GM18868 (cell line): ENCODE results near the gene UBXN10.
A peak's percentile ranks its signal among the peaks of the same experiment; 100 is the strongest.

Experiments
- ATAC-seq: cut with Tn5 transposase; IDR thresholded peaks from one replicate; pipeline ENCODE4 v1.9.1; 2021; ENCODE audit warnings: mild to moderate bottlenecking, moderate library complexity; ENCODE audit not compliant: unreplicated experiment

UBXN10 gene

GRCh38 chr1:20151906-20152598 lies 33.8 kb upstream of the UBXN10 start:
- ATAC-seq = peak; percentile 58

GRCh38 chr1:20152599-20152930 lies 33.3 kb upstream of the UBXN10 start:
- ATAC-seq = no peak

DNA sequence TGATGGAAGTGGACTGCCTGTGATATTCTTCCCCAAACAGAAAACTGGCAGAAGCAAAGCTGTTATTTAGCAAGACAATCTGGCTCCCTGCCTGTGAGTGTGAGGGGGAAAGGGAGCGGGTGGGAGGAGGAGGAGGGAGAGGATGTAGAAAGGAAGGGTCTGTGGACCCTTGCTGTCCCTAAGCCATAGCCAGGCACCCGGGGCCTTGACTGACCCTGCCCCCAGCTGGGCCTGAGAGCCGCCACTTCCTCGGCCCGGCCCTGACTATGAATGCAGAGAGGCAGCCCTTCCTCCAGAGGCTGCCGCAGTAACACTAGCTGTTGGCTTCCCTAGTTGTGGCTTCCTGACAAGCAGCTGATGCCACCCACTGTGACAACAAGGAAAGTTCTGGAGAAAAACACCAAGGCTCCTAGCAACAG lies 32.9 kb upstream of the UBXN10 start:
- no peak for ATAC-seq

GRCh38 chr1:20154301-20154831 lies 31.5 kb upstream of the UBXN10 start:
- no peak for ATAC-seq

DNA sequence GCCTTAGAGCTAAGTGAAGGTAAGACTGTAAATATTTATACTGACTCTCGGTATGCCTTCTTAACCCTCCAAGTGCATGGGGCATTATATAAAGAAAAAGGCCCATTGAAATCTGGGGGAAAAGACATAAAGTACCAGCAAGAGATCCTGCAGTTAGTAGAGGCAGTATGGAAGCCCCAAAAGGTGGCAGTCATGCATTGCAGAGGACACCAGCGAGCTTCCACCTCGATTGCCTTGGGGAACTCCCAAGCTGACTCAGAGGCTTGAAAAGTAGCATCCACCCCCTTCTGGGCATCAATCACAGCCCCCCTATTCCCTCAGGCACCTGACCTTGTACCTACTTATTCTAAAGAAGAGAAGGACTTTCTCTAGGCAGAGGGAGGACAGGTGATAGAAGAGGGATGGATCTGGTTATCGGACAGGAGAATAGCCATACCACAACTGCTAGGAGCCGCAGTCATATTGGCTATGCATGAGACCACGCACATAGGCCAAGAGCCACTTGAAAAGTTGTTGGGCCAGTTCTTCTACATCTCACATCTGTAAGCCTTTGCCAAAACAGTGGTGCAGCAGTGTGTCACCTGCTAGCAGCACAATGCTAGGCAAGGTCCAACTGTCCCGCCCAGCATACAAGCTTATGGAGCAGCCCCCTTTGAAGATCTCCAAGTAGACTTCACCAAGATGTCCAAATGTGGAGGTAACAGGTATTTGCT lies 27.4 kb upstream of the UBXN10 start:
- ATAC-seq = no peak

DNA sequence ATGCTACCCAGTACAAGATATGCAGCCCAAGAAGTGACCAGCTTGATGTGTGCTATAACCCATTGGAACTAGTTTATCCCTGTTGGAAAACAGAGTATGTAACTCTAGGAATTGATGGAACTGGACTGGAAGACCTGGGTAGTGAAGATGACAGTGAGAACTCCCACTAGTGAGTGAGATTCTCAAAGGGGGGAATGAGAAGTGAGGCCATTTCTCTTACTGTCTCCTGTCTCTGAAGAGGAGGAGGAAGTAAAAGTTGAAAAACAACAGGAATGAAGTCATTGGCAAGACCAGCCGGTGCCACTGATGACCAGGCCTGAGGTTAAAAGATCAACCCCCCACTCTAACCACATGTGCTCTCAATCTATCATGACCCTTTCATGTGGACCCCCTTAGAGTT lies 25.9 kb upstream of the UBXN10 start:
- no peak for ATAC-seq

DNA sequence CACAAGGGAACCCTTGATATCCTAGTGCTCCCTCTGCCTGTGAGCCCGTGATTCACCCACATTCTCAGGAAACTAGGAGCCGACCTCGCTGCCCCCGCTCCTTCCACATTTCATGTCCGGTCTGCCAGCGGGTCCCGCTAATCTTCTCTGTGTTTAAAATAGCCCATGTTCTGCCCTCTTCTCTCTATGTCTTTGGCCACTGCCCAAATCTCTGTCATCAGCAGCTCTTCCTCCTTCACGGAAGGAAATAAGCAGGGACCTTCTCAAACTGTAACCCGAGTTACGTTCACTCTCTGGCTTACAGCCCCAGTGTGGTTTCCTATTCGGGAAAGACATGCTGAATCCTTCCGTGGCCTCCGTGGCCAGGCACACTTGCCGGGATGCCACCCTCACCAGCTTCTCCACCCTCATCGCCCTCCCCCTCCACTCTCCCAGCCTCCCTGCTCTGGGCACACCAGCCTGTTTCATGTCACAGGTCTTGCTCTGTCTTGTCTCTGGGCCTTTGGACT lies 21.1 kb upstream of the UBXN10 start:
- ATAC-seq = no peak

DNA sequence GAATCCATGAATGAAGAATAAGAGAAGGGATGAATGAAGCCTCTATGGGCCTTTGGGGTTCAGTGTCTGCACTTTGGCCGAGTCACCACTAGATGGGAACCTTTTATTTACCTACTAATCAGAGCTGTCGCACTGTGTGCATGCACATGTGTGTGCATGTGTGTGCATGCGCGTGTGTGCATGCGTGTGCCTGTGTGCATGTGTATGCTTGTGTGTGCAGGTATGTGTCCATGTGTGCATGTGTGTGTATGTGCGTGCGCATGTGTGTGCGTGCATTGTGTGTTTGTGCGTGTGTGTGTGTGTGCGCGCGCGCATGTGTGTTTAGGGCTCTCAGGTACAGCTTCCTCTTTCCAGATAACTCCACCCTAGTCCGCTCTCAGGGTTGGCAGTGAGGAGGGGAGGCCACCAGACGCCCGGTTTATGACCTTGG lies 20.4 kb upstream of the UBXN10 start:
- ATAC-seq = no peak

- ATAC-seq = no peak
Observed at GRCh38 chr1:20166051-20166450, 19.8 kb upstream of the UBXN10 start.

DNA sequence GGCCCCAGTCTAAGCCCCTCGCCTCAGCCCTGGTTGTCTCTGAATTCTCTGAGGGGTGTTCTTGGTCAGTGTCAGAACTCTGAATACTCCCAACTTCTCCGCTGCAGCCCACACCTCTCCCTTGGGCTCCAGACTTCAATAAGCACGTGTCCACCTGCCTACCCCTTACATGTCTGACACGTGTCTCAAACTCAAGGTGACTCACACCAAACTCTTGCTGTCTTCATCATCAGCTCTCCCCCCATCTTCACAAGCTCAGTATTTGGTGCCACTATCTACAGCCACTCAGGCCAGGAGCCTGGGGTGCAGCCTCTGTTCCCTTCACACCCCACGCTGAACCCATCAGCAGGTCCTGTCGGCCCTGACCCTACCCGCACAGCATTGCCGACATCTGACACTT lies 18.8 kb upstream of the UBXN10 start:
- no peak for ATAC-seq

- no peak for ATAC-seq
Observed at GRCh38 chr1:20168564-20169491, 17.1 kb upstream of the UBXN10 start.

DNA sequence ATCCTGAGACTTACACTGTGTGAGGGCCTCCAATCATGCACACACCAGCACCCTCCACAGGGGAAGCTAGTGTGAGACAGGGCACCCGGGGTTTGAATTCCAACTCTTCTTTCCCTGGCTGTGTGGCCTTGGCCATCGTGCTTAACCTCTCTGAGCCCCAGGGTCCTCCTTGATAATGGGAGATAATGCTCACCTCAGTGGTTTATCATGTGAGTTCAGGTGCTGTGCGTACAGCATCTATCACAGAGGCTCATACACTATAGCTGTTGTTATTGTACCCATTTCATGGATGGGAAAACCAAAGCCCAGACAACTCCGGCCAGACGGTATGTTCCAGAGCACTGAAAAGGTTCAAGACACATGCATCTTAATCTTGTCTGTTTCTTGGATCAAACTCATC lies 16.0 kb upstream of the UBXN10 start:
- no peak for ATAC-seq

- ATAC-seq = no peak
Observed at GRCh38 chr1:20172033-20172590, 13.8 kb upstream of the UBXN10 start.

GRCh38 chr1:20174937-20175666 lies 10.8 kb upstream of the UBXN10 start:
- ATAC-seq = no peak

DNA sequence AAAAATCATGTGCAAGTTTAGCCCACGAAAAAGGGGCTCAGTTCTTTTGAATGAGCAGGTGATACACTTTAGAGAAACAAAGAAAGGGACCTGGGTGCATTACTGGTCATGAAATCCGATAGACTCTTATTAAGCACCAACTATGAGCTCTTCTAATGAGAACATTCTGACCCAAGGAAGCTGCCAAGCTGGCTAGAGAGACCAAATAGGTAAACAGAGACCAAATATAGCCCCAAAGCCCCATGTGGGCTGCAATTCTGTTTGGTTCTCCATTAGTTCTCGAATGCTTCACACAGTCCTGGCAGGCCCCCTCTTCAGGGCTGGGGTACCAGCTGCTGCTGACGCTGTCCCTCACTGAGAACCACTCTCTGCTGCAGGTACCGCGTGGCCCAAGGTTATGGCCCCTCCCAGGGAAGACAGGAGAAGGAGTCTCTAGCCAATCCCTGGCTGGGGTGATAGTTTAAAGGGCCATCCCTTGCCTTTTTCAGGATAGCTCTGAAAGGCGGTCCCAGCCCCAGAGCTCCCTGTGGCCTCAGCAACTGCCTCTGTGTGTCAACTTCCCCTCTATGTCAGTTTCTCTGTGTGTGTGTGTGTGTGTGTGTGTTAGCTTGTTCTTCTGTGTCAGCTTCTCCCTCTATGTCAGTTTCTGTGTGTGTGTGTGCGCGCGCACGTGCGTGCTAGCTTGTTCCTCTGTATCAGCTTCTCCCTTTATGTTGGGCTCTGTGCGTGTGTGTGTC lies 7.1 kb upstream of the UBXN10 start:
- ATAC-seq = no peak

DNA sequence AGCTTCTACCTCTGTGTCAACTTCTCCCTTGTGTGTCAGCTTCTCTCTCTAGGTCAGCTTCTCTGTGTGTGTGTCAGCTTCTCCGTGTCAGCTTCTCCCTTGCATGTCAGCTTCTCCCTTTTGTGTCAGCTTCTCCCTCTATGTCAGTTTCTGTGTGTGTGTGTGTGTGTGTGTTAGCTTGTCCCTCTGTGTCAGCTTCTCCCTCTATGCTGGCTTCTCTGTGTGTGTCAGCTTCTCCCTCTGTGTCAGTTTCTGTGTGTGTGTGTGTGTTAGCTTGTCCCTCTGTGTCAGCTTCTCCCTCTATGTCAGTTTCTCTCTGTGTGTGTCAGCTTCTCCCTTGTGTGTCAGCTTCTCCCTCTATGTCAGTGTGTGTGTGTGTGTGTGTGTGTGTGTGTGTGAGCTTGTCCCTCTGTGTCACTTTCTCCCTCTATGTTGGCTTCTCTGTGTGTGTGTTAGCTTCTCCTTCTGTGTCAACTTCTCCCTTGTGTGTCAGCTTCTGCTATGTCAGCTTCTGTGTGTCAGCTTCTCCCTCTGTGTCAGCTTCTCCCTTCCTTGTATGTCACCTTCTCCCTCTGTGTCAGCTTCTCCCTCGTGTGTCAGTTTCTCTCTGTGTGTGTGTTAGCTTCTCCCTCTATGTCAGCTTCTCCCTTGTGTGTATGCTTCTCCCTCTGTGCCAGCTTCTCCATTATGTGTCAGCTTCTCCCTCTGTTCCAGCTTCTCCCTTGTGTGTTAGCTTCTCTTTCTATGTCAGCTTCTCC lies 6.3 kb upstream of the UBXN10 start:
- no peak for ATAC-seq

DNA sequence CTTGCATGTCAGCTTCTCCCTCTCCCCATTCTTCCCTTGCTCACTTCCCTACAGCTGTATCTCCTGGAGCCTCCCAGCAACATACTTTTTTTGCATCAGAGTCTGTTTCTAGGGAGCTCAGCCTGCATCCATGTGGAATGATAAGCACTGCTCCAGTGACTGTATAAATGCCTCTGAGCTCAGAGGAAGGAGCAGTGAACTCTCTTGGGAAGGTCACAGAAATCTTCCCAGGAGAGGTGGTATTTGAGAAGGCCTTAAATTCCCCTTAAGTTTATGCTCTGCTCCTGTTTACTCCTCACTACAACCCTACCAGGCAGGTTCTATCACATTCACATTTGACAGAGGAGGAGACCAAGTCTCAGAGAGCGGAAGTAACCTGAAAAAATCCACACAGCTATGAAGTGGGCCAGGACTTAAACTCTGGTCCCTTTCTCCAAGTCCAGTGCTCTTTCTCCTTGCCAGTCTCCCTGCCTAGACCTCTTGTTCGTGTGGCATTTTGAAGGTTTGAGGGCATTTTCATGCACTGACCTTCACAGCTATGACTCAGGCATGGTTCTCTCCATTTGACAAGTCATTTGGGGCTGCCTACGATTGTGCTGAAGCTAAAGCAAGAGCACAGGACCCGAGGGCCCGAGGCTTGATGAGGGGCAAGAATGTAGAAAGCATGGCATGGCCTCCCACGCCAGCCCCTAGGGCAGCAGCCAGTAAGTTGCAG lies 5.6 kb upstream of the UBXN10 start:
- ATAC-seq = no peak

DNA sequence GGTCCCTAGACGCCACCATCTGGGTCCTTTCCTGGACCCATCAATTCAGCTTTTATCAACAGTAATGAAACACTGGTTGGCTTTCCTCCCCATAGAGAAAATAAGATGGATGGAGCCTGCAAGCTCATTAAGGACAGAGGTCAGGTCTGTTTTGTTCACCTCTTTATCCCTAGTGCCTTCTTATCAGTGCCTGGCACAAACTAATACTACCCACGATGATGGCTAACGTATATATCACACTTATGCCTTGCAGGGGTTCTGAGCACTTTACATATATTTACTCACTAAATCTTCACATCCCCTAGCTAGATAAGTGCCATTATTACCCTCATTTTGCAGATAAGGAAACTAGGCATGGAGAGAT lies 5.1 kb upstream of the UBXN10 start:
- no peak for ATAC-seq
